Fibroblast of lung (primary cell): Measurements from ENCODE around the gene DNAAF1.

ENCODE experiments used
- EZH2 ChIP-seq: IDR thresholded peaks from 2 replicates; pipeline ENCODE4 v1.5.1; 2012; ENCODE audit warnings: low read length, control low read depth, mild to moderate bottlenecking; ENCODE audit errors: missing control alignments
- TF ChIP-seq, protein P1 (sequence below), 2 donors: IDR thresholded peaks in 1 of 2; conservative IDR thresholded peaks in 1 of 2; 1 replicate in 1 of 2; 2 replicates in 1 of 2; pipeline ENCODE4 v1.5.1; 2011 to 2012; ENCODE audit warnings: low read length in 2 of 2, control low read depth in 1 of 2, inconsistent platforms in 1 of 2, low read depth in 1 of 2, mild to moderate bottlenecking in 1 of 2

DNA sequence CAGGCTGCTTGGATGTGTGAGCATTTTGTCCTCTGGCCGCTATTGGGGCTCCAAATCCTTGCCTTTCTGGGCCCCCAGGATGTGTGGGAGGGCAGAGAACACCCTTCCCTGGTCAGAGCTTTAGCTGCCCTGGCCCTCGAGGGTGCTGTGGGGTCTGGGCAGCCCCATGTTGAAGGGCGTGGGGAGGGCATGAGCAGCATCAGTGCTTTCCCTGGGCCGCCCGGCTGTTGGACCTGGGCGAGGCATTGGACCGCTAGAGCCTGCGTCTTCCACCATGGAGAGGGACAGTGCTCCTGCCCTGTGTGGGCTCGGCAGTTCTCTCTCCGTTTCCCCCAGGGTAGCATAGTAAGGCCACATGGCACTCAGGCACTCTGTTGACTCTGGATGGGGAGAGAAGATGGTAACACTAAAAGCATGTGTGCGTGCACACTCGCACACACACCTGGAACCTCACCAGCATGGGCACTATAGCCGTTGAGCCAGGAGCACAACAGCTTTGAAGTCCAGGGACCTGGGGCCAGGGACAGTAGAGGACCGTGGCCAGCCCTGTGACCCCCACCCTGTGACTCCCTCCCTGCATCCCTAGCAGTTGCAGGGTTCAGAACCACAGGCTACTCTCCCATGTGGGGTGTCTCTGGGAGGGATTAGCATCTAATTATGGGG, 52.5 kb downstream of the DNAAF1 start:
- TF ChIP-seq, protein P1, sequence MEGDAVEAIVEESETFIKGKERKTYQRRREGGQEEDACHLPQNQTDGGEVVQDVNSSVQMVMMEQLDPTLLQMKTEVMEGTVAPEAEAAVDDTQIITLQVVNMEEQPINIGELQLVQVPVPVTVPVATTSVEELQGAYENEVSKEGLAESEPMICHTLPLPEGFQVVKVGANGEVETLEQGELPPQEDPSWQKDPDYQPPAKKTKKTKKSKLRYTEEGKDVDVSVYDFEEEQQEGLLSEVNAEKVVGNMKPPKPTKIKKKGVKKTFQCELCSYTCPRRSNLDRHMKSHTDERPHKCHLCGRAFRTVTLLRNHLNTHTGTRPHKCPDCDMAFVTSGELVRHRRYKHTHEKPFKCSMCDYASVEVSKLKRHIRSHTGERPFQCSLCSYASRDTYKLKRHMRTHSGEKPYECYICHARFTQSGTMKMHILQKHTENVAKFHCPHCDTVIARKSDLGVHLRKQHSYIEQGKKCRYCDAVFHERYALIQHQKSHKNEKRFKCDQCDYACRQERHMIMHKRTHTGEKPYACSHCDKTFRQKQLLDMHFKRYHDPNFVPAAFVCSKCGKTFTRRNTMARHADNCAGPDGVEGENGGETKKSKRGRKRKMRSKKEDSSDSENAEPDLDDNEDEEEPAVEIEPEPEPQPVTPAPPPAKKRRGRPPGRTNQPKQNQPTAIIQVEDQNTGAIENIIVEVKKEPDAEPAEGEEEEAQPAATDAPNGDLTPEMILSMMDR (conservative IDR thresholded peaks at IDR 0.05 in 1 of 2, IDR thresholded peaks at IDR 0.05 in 1 of 2; ENCODE audit: low read depth in 1 of 2, low read length in 2 of 2) = no peak
- no peak for TF ChIP-seq EZH2
